CD14-positive monocyte (primary cell): ENCODE measurements around the gene PDE4B. TPM values are rescaled to one million over a fixed set of nuclear protein-coding genes. Genes with fewer than 3 reads are reported as not detected.

Experiments used
- DNase-seq, 3 donors: peaks; one replicate each; pipeline ENCODE4 v3.0.0-alpha.2; 2011 to 2022
- H2AFZ ChIP-seq: 2 replicates; pipeline ENCODE4 v1.6.0; 2012; ENCODE audit warnings: mild to moderate bottlenecking, low read depth, low read length, inconsistent platforms; ENCODE audit not compliant: insufficient read depth, poor library complexity, severe bottlenecking
- H3K27ac ChIP-seq, 2 donors: 1 replicate in 1 of 2; 2 replicates in 1 of 2; pipeline ENCODE4 v1.5.1; 2012 to 2013; ENCODE audit warnings: low read length in 2 of 2, control low read depth in 1 of 2, inconsistent platforms in 1 of 2, low read depth in 1 of 2, mild to moderate bottlenecking in 1 of 2
- H3K27me3 ChIP-seq, 2 donors: one replicate each; pipeline versions ENCODE4 v1.6.0 to v1.6.1; 2011 to 2013; ENCODE audit warnings: low read length in 2 of 2; ENCODE audit not compliant: control insufficient read depth in 2 of 2, insufficient read depth in 2 of 2
- H3K36me3 ChIP-seq, 2 donors: replicated peaks in 1 of 2; 1 replicate in 1 of 2; 2 replicates in 1 of 2; pipeline versions ENCODE4 v1.5.1 to v1.6.1; 2012 to 2013; ENCODE audit warnings: low read length in 2 of 2, control low read depth in 1 of 2, inconsistent platforms in 1 of 2, mild to moderate bottlenecking in 1 of 2; ENCODE audit not compliant: insufficient read depth in 2 of 2, control insufficient read depth in 1 of 2
- H3K4me1 ChIP-seq, 2 donors: 1 replicate in 1 of 2; 2 replicates in 1 of 2; pipeline versions ENCODE4 v1.5.1 to v1.6.1; 2012 to 2013; ENCODE audit warnings: low read length in 2 of 2, control low read depth in 1 of 2, inconsistent platforms in 1 of 2, mild to moderate bottlenecking in 1 of 2, moderate library complexity in 1 of 2; ENCODE audit not compliant: insufficient read depth in 2 of 2, control insufficient read depth in 1 of 2
- H3K4me2 ChIP-seq: replicated peaks from 2 replicates; pipeline ENCODE3; 2012; ENCODE audit warnings: low read length, moderate library complexity, mild to moderate bottlenecking; ENCODE audit not compliant: poor library complexity, severe bottlenecking; ENCODE audit errors: extremely low read depth
- H3K4me3 ChIP-seq, 3 experiments: fragments of 200-600 bp in 1 of 3; sonication (generic) in 1 of 3; replicated peaks in 1 of 3; 1 replicate in 2 of 3; 2 replicates in 1 of 3; pipeline ENCODE4 v1.5.1; 2011 to 2013; ENCODE audit warnings: low read length in 3 of 3, mild to moderate bottlenecking in 3 of 3, control low read depth in 2 of 3, low read depth in 2 of 3, inconsistent platforms in 1 of 3, moderate library complexity in 1 of 3
- H3K79me2 ChIP-seq: 2 replicates; pipeline ENCODE4 v1.6.0; 2012; ENCODE audit warnings: mild to moderate bottlenecking, control low read depth, inconsistent platforms, low read length, moderate library complexity; ENCODE audit not compliant: insufficient read depth
- H3K9ac ChIP-seq: 2 replicates; pipeline ENCODE4 v1.6.0; 2017; ENCODE audit warnings: low read length, mild to moderate bottlenecking; ENCODE audit not compliant: insufficient read depth, poor library complexity, severe bottlenecking
- H3K9me3 ChIP-seq, 2 donors: replicated peaks in 1 of 2; 1 replicate in 1 of 2; 2 replicates in 1 of 2; pipeline versions ENCODE4 v1.5.1 to v1.6.1; 2012 to 2013; ENCODE audit warnings: low read length in 2 of 2, control low read depth in 1 of 2; ENCODE audit not compliant: control insufficient read depth in 1 of 2, insufficient read depth in 1 of 2
- H4K20me1 ChIP-seq: 2 replicates; pipeline ENCODE4 v1.6.0; 2012; ENCODE audit warnings: mild to moderate bottlenecking, low read length, control low read depth, moderate library complexity; ENCODE audit not compliant: insufficient read depth
- H3K27ac Mint-ChIP-seq, 7 donors: one replicate each; pipeline ENCODE4 v1.8.0; 2020; ENCODE audit warnings: mild to moderate bottlenecking in 7 of 7, mixed read lengths in 7 of 7, moderate library complexity in 6 of 7, inconsistent platforms in 2 of 7
- H3K27me3 Mint-ChIP-seq, 3 donors: one replicate each; pipeline ENCODE4 v1.8.0; 2021 to 2022; ENCODE audit warnings: low read depth in 3 of 3, mild to moderate bottlenecking in 3 of 3, mixed read lengths in 3 of 3, moderate library complexity in 3 of 3, inconsistent platforms in 1 of 3
- H3K36me3 Mint-ChIP-seq, 2 donors: one replicate each; pipeline ENCODE4 v1.8.0; 2020; ENCODE audit warnings: mixed read lengths in 2 of 2, inconsistent platforms in 1 of 2, mild to moderate bottlenecking in 1 of 2
- H3K4me1 Mint-ChIP-seq: one replicate; pipeline ENCODE4 v1.8.0; 2020; ENCODE audit warnings: mild to moderate bottlenecking, mixed read lengths
- H3K4me3 Mint-ChIP-seq, 2 donors: one replicate each; pipeline ENCODE4 v1.8.0; 2020; ENCODE audit warnings: mild to moderate bottlenecking in 2 of 2, mixed read lengths in 2 of 2, moderate library complexity in 1 of 2
- H3K9me3 Mint-ChIP-seq, 7 donors: one replicate each; pipeline ENCODE4 v1.8.0; 2020 to 2022; ENCODE audit warnings: mixed read lengths in 7 of 7, mild to moderate bottlenecking in 6 of 7, moderate library complexity in 6 of 7, inconsistent platforms in 2 of 7
- CTCF ChIP-seq: fragments of 200-600 bp; IDR thresholded peaks from one replicate; pipeline ENCODE4 v1.8.0; 2022; ENCODE audit warnings: antibody characterized with exemption, mild to moderate bottlenecking
- WGBS: methylation state at CpG from one replicate; pipeline ENCODE4 v1.1.5; 2013; ENCODE audit warnings: missing lambda C conversion rate; ENCODE audit not compliant: insufficient coverage; 5-methylcytosine and 5-hydroxymethylcytosine counted together
- intact Hi-C, 2 donors: fragments of 100-400 bp; cut with micrococcal nuclease; formaldehyde crosslinking; loops; one replicate each; pipeline versions ENCODE4 v1.15.0 to v1.15.1; 2023
- polyA plus RNA-seq, 3 donors: library from polyadenylated mRNA; depleted of rRNA in 1 of 3; unstranded in 2 of 3; stranded (reverse) in 1 of 3; fragments of 300-500 nt in 2 of 3; fragments of >200 nt in 1 of 3; fragmentation: Illumina TruSeq in 2 of 3; gene quantifications; 1 replicate in 2 of 3; 2 replicates in 1 of 3; pipeline ENCODE4 v1.2.3, GENCODE V29; 2012 to 2021

The PDE4B gene
- polyA plus RNA-seq, 3 donors, result 17.2 to 52.8 (median 25.2) TPM

DNA sequence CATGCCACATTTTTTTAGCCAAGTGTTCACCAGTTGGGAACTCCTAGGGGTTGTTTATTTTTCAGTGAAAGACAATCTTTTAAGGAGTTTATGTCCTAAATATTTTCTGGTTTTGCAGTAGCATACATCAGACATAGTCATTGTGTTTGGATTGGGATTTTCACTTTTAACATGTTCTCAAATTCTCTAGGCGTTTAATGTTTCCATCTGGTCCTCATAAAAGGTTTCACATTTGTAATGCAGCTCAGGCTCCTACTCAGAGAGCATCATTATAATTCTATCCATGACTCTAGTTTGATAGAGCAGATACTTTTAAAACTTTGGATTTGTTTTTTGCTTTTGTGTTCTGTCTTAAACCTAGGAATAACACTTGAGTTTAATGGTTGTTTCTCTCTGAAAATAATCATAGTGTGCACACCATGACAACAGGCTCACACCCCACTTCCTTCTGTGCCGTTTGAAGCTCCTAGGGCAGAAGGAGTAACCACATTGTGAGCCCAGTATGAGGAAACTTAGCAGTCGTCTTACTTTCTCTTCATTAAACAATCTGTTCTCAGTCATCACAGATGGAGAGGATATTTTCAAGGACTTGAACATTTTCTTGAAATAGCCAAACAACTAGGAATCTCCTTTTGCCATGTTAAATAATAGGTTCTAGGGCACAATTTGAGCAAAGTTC lies 219.6 kb downstream of the PDE4B start:
- H3K4me2 ChIP-seq, result peak overlapping the region; percentile 33
- no peaks in the 10 kb centered on the region for H3K27me3 ChIP-seq
- H3K9me3 Mint-ChIP-seq, result peaks cover 0 to 2% (median 0%) of the 10 kb centered on the region in 7 donors
- intact Hi-C loops, result no loop called here
- H3K79me2 ChIP-seq, result no peaks in the 10 kb centered on the region
- H3K9me3 ChIP-seq, result no peaks in the 10 kb centered on the region
- no peak overlapping the region for H3K4me3 Mint-ChIP-seq
- no peaks in the 10 kb centered on the region for H4K20me1 ChIP-seq
- DNase-seq, result peak; percentile 12 to 15 (median 13)
- no peaks in the 10 kb centered on the region for H3K36me3 ChIP-seq
- no peak overlapping the region for H2AFZ ChIP-seq
- H3K36me3 Mint-ChIP-seq, result no peaks in the 10 kb centered on the region
- peak overlapping the region in 5 of 7 donors; percentile 4 to 72 (median 46) for H3K27ac Mint-ChIP-seq
- H3K9ac ChIP-seq, result no peak overlapping the region
- H3K4me1 ChIP-seq, result peaks cover 18 to 26% of the 10 kb centered on the region in 2 donors
- H3K27ac ChIP-seq, result peak overlapping the region in 1 of 2 donors; percentile 7
- TF ChIP-seq CTCF, result no peak
- H3K4me3 ChIP-seq, result peak overlapping the region in 1 of 3 experiments; percentile 0
- peaks cover 27% of the 10 kb centered on the region for H3K4me1 Mint-ChIP-seq
- H3K27me3 Mint-ChIP-seq, result no peaks in the 10 kb centered on the region
- no CpG with 5 or more reads among the region's 3 CpGs for WGBS

DNA sequence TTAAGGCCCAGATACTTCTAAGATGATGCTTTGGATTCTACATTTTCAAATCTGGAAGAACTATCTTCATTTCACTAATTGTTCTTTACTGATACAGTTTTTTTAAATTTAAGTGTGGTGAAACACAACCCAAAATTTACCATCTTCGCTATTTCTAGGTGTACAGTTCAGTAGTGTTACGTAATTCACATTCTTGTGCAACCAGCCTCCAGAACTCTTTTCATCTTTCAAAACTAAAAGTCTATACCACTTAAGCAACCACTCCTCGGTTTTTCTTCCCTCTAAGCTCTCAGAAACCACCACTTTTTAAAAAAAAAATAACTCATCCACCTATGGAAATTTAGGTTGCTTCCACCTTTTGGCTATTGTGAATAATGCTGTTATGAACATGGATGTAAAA lies 220.7 kb downstream of the PDE4B start:
- Histone ChIP-seq H3K9me3 (no peaks in the 10 kb centered on the region), H3K79me2 (no peaks in the 10 kb centered on the region), H3K4me1 (peaks cover 18 to 26% of the 10 kb centered on the region in 2 donors), H2AFZ (no peak overlapping the region), H3K36me3 (no peaks in the 10 kb centered on the region), H3K27ac (peak overlapping the region in 1 of 2 donors; percentile 34), H4K20me1 (no peaks in the 10 kb centered on the region), H3K9ac (no peak overlapping the region), H3K4me3 (peak overlapping the region in 1 of 3 experiments; percentile 12), H3K4me2 (peak overlapping the region; percentile 33), H3K27me3 (no peaks in the 10 kb centered on the region)
- peak; percentile 11 to 30 (median 28) for DNase-seq
- TF ChIP-seq CTCF, result no peak
- intact Hi-C loops, result no loop called here
- Mint-ChIP-seq H3K36me3 (no peaks in the 10 kb centered on the region), H3K4me3 (peak overlapping the region in 1 of 2 donors; percentile 55), H3K27me3 (no peaks in the 10 kb centered on the region), H3K4me1 (peaks cover 27% of the 10 kb centered on the region), H3K27ac (peak overlapping the region in 3 of 7 donors; percentile 15 to 49 (median 19)), H3K9me3 (peaks cover 0 to 2% (median 0%) of the 10 kb centered on the region in 7 donors)
- WGBS, result 0% methylated on average over 1 of the region's 3 CpGs
